Activated T-helper 1 cell treated with anti-CD3 and anti-CD28 coated beads, Interleukin-2, amount 50 U/mL, for 16 hours (primary cell): ENCODE data around the gene KCNQ2.
"Not testable (repeated sequence)": the region's sequence is repeated elsewhere in the genome, so short reads cannot be mapped to it uniquely, and the experiment has no call there.

Experiments
- DNase-seq, 2 donors: peaks; one replicate each; pipeline ENCODE4 v3.0.0-alpha.2; 2020; ENCODE audit warnings: low read depth in 1 of 2, low spot score in 1 of 2

Gene KCNQ2

GRCh38 chr20:63491078-63491477 lies 18.6 kb upstream of the KCNQ2 start:
- no peak for DNase-seq

- DNase-seq, result no peak
These were observed 18.0 kb upstream of the KCNQ2 start for GRCh38 chr20:63490416-63490815.

GRCh38 chr20:63488315-63489251 lies 16.1 kb upstream of the KCNQ2 start:
- DNase-seq, result no peak

GRCh38 chr20:63487781-63488241 lies 15.4 kb upstream of the KCNQ2 start:
- no peak for DNase-seq

GRCh38 chr20:63487116-63487764 lies 14.8 kb upstream of the KCNQ2 start:
- no peak for DNase-seq

- DNase-seq, result no peak
These were observed 13.9 kb upstream of the KCNQ2 start for GRCh38 chr20:63486300-63486855.

GRCh38 chr20:63484651-63485403 lies 12.4 kb upstream of the KCNQ2 start:
- DNase-seq, result no peak

- DNase-seq, result no peak
These were observed 11.8 kb upstream of the KCNQ2 start for GRCh38 chr20:63484236-63484635.

- DNase-seq, result no peak
These were observed 11.4 kb upstream of the KCNQ2 start for GRCh38 chr20:63483834-63484233.

- no peak for DNase-seq
These were observed 9.6 kb upstream of the KCNQ2 start for GRCh38 chr20:63482021-63482587.

GRCh38 chr20:63481503-63481902 lies 9.0 kb upstream of the KCNQ2 start:
- no peak for DNase-seq

- not testable (repeated sequence) for DNase-seq
These were observed 7.4 kb upstream of the KCNQ2 start for GRCh38 chr20:63479695-63480419.

GRCh38 chr20:63478346-63479302 lies 6.2 kb upstream of the KCNQ2 start:
- DNase-seq, result no peak

- no peak for DNase-seq
These were observed 5.5 kb upstream of the KCNQ2 start for GRCh38 chr20:63477944-63478343.

- DNase-seq, result no peak
These were observed 4.7 kb upstream of the KCNQ2 start for GRCh38 chr20:63477061-63477616.

GRCh38 chr20:63475209-63475608 lies 2.8 kb upstream of the KCNQ2 start:
- DNase-seq, result no peak

- no peak for DNase-seq
These were observed 1.3 kb upstream of the KCNQ2 start for GRCh38 chr20:63473555-63474449.

- no peak for DNase-seq
These were observed 471 bp upstream of the KCNQ2 start for GRCh38 chr20:63472862-63473390.
